ENCODE results near the gene FAT1. TPM values are rescaled to one million over a fixed set of nuclear protein-coding genes. Genes with fewer than 3 reads are reported as not detected.

Gene FAT1
- total RNA-seq, 1 experiment from 2014 or later, result 269 TPM

GRCh38 chr4:186622788-186623464, 100.7 kb downstream of the FAT1 start:
- peak; percentile 64 for DNase-seq (ENCODE audit: low read depth)

- peak; percentile 92 for DNase-seq (ENCODE audit: low read depth)
Observed at GRCh38 chr4:186621959-186622553, 101.6 kb downstream of the FAT1 start.

- DNase-seq (ENCODE audit: low read depth), result no peak
Observed at GRCh38 chr4:186619088-186619487, 104.6 kb downstream of the FAT1 start.

- DNase-seq (ENCODE audit: low read depth), result peak; percentile 6
Observed at GRCh38 chr4:186617921-186618320, 105.7 kb downstream of the FAT1 start.

- no peak for DNase-seq (ENCODE audit: low read depth)
Observed at GRCh38 chr4:186607490-186607889, 116.2 kb downstream of the FAT1 start.

GRCh38 chr4:186606591-186606992, 117.1 kb downstream of the FAT1 start:
- DNase-seq (ENCODE audit: low read depth), result peak; percentile 95

- no peak for DNase-seq (ENCODE audit: low read depth)
Observed at GRCh38 chr4:186605261-186605865, 118.3 kb downstream of the FAT1 start.

- no peak for DNase-seq (ENCODE audit: low read depth)
Observed at GRCh38 chr4:186604124-186604807, 119.4 kb downstream of the FAT1 start.

- no peak for DNase-seq (ENCODE audit: low read depth)
Observed at GRCh38 chr4:186602978-186603377, 120.7 kb downstream of the FAT1 start.

GRCh38 chr4:186599483-186599882, 124.2 kb downstream of the FAT1 start:
- no peak for DNase-seq (ENCODE audit: low read depth)

GRCh38 chr4:186598686-186599085, 125.0 kb downstream of the FAT1 start:
- DNase-seq (ENCODE audit: low read depth), result peak; percentile 13

- DNase-seq (ENCODE audit: low read depth), result no peak
Observed at GRCh38 chr4:186596850-186597390, 126.7 kb downstream of the FAT1 start.

GRCh38 chr4:186596346-186596745, 127.3 kb downstream of the FAT1 start:
- DNase-seq (ENCODE audit: low read depth), result no peak

GRCh38 chr4:186593587-186593973, 130.1 kb downstream of the FAT1 start:
- DNase-seq (ENCODE audit: low read depth), result no peak

- no peak for DNase-seq (ENCODE audit: low read depth)
Observed at GRCh38 chr4:186592966-186593586, 130.6 kb downstream of the FAT1 start.

GRCh38 chr4:186592445-186592844, 131.2 kb downstream of the FAT1 start:
- no peak for DNase-seq (ENCODE audit: low read depth)

GRCh38 chr4:186591651-186592050, 132.0 kb downstream of the FAT1 start:
- no peak for DNase-seq (ENCODE audit: low read depth)

- no peak for DNase-seq (ENCODE audit: low read depth)
Observed at GRCh38 chr4:186588503-186588902, 135.2 kb downstream of the FAT1 start.

GRCh38 chr4:186587416-186588018, 136.1 kb downstream of the FAT1 start:
- peak; percentile 49 for DNase-seq (ENCODE audit: low read depth)

- DNase-seq (ENCODE audit: low read depth), result no peak
Observed at GRCh38 chr4:186586205-186586604, 137.5 kb downstream of the FAT1 start.

GRCh38 chr4:186584912-186585311, 138.7 kb downstream of the FAT1 start:
- no peak for DNase-seq (ENCODE audit: low read depth)

All from LHCN-M2 (cell line).